WERI-Rb-1 (cell line): ENCODE data around the gene RTF2.

Experiments used
- DNase-seq: peaks from one replicate; pipeline ENCODE4 v3.0.0-alpha.2; 2020
- H3K27ac ChIP-seq: fragments of 250-450 bp; sonication (Bioruptor Pico); 2 replicates; pipeline ENCODE4 v1.5.1; 2020; ENCODE audit warnings: mild to moderate bottlenecking, moderate library complexity
- H3K27me3 ChIP-seq: fragments of 250-450 bp; sonication (Bioruptor Pico); 2 replicates; pipeline ENCODE4 v1.5.1; 2021; ENCODE audit warnings: mild to moderate bottlenecking, low read depth, moderate library complexity; ENCODE audit not compliant: insufficient read depth, severe bottlenecking
- H3K36me3 ChIP-seq: fragments of 250-450 bp; sonication (Bioruptor Pico); 2 replicates; pipeline ENCODE4 v1.5.1; 2020; ENCODE audit warnings: mild to moderate bottlenecking, moderate library complexity
- H3K4me3 ChIP-seq: 2 replicates; pipeline ENCODE4 v1.5.1; 2011; ENCODE audit warnings: low read depth, mild to moderate bottlenecking, control low read depth, low read length
- H3K9me3 ChIP-seq: fragments of 250-450 bp; sonication (Bioruptor Pico); 2 replicates; pipeline ENCODE4 v1.5.1; 2021; ENCODE audit warnings: mild to moderate bottlenecking, moderate library complexity; ENCODE audit not compliant: severe bottlenecking
- CTCF ChIP-seq: IDR thresholded peaks from 2 replicates; pipeline ENCODE4 v1.5.1; 2011; ENCODE audit warnings: low read depth, mild to moderate bottlenecking, control low read depth, inconsistent platforms, low read length

The RTF2 gene

GRCh38 chr20:56468316-56469076, at the start of gene RTF2:
TSS of gene RTF2 (plus strand) at chr20:56468627. CDS start at chr20:56468698, 71 bp downstream.
- no peak for TF ChIP-seq CTCF
- no peaks in the 10 kb centered on the region for H3K9me3 ChIP-seq
- peak within 1 kb of the TSS; percentile 99 for H3K4me3 ChIP-seq
- peak within 1 kb of the TSS; percentile 48 for H3K27ac ChIP-seq
- H3K27me3 ChIP-seq = peaks cover 23% of the 10 kb centered on the region
- DNase-seq = peak; percentile 89
- H3K36me3 ChIP-seq = peaks cover 8% of the 10 kb centered on the region

- DNase-seq = no peak
- H3K9me3 ChIP-seq = no peaks in the 10 kb centered on the region
- no peak overlapping the region for H3K4me3 ChIP-seq
- H3K27me3 ChIP-seq = peaks cover 32% of the 10 kb centered on the region
- H3K36me3 ChIP-seq = no peaks in the 10 kb centered on the region
- no peak overlapping the region for H3K27ac ChIP-seq
- no peak for TF ChIP-seq CTCF
Measured at GRCh38 chr20:56420028-56420427, 48.4 kb upstream of the RTF2 start.

- no peak overlapping the region for H3K27ac ChIP-seq
- peaks cover 43% of the 10 kb centered on the region for H3K27me3 ChIP-seq
- DNase-seq = no peak
- no peaks in the 10 kb centered on the region for H3K36me3 ChIP-seq
- TF ChIP-seq CTCF = no peak
- no peak overlapping the region for H3K4me3 ChIP-seq
- H3K9me3 ChIP-seq = no peaks in the 10 kb centered on the region
Measured at GRCh38 chr20:56420940-56421688, 47.3 kb upstream of the RTF2 start.

- no peak for TF ChIP-seq CTCF
- no peaks in the 10 kb centered on the region for H3K36me3 ChIP-seq
- no peaks in the 10 kb centered on the region for H3K9me3 ChIP-seq
- no peak overlapping the region for H3K27ac ChIP-seq
- no peak overlapping the region for H3K4me3 ChIP-seq
- peaks cover 52% of the 10 kb centered on the region for H3K27me3 ChIP-seq
- no peak for DNase-seq
Measured at GRCh38 chr20:56422076-56422823, 46.2 kb upstream of the RTF2 start.

GRCh38 chr20:56422824-56423189, 45.6 kb upstream of the RTF2 start:
- Histone ChIP-seq H3K27me3 (peaks cover 58% of the 10 kb centered on the region), H3K9me3 (no peaks in the 10 kb centered on the region), H3K27ac (no peak overlapping the region), H3K4me3 (no peak overlapping the region), H3K36me3 (no peaks in the 10 kb centered on the region)
- no peak for DNase-seq
- TF ChIP-seq CTCF = no peak
